Caco-2 (cell line): ENCODE results near the gene PRDM11. TPM values are rescaled to one million over a fixed set of nuclear protein-coding genes. Genes with fewer than 3 reads are reported as not detected.

Experiments used
- BruUV-seq: library from RNA; stranded (reverse); fragments of 400-500 nt; replicated peaks from 2 replicates; lab custom pipeline; 2021; lab: Mats Ljungman, UMichigan
- CTCF ChIA-PET: fragments of 300-600 bp; sonication (Branson Sonifier 250); formaldehyde crosslinking; loops from one replicate; lab custom pipeline; 2022; ENCODE audit warnings: antibody characterized with exemption; lab: Charles Lee
- POLR2A ChIA-PET: fragments of 300-600 bp; sonication (Branson Sonifier 250); formaldehyde crosslinking; loops from one replicate; lab custom pipeline; 2022; ENCODE audit warnings: antibody characterized with exemption; lab: Charles Lee
- DNase-seq, 2 experiments: peaks; one replicate each; pipeline versions ENCODE4 v3.0.0 to v3.0.0-alpha.2; 2020 to 2022
- H3K27me3 ChIP-seq: replicated peaks from 2 replicates; pipeline ENCODE4 v1.6.0; 2011; ENCODE audit warnings: low read length; ENCODE audit not compliant: control insufficient read depth, insufficient read depth
- H3K36me3 ChIP-seq: 2 replicates; pipeline ENCODE4 v1.5.1; 2011; ENCODE audit warnings: low read length; ENCODE audit not compliant: control insufficient read depth, insufficient read depth
- H3K4me1 ChIP-seq: fragments of 250-450 bp; sonication (Bioruptor Pico); 2 replicates; pipeline ENCODE4 v1.5.1; 2020; ENCODE audit warnings: mild to moderate bottlenecking
- H3K4me3 ChIP-seq: 2 replicates; pipeline ENCODE4 v1.5.1; 2011; ENCODE audit warnings: low read depth, mild to moderate bottlenecking, control low read depth, low read length
- H3K9me3 ChIP-seq: fragments of 250-450 bp; sonication (Bioruptor Pico); 2 replicates; pipeline ENCODE4 v1.5.1; 2020; ENCODE audit warnings: mild to moderate bottlenecking, moderate library complexity
- H3K27ac Mint-ChIP-seq: one replicate; pipeline ENCODE4 v1.8.0; 2022; ENCODE audit warnings: mixed read lengths; ENCODE audit not compliant: unreplicated experiment
- H3K27me3 Mint-ChIP-seq: one replicate; pipeline ENCODE4 v1.8.0; 2022; ENCODE audit warnings: mixed read lengths; ENCODE audit not compliant: insufficient read depth, unreplicated experiment
- H3K36me3 Mint-ChIP-seq: one replicate; pipeline ENCODE4 v1.8.0; 2022; ENCODE audit warnings: mild to moderate bottlenecking, mixed read lengths; ENCODE audit not compliant: insufficient read depth, unreplicated experiment
- H3K4me1 Mint-ChIP-seq: one replicate; pipeline ENCODE4 v1.8.0; 2022; ENCODE audit warnings: low read depth, mixed read lengths; ENCODE audit not compliant: unreplicated experiment
- H3K4me3 Mint-ChIP-seq: one replicate; pipeline ENCODE4 v1.8.0; 2022; ENCODE audit warnings: mild to moderate bottlenecking, moderate library complexity, mixed read lengths; ENCODE audit not compliant: unreplicated experiment
- H3K9me3 Mint-ChIP-seq: one replicate; pipeline ENCODE4 v1.8.0; 2022; ENCODE audit warnings: mixed read lengths; ENCODE audit not compliant: unreplicated experiment
- CTCF ChIP-seq, 2 experiments: fragments of 200-600 bp in 1 of 2; IDR thresholded peaks; 1 replicate in 1 of 2; 2 replicates in 1 of 2; pipeline versions ENCODE4 v1.5.1 to v1.8.0; 2011 to 2022; ENCODE audit warnings: antibody characterized with exemption in 1 of 2, control low read depth in 1 of 2, inconsistent platforms in 1 of 2, low read depth in 1 of 2, low read length in 1 of 2, mild to moderate bottlenecking in 1 of 2, moderate library complexity in 1 of 2; ENCODE audit not compliant: insufficient read depth in 1 of 2, severe bottlenecking in 1 of 2, unreplicated experiment in 1 of 2
- intact Hi-C: fragments of 100-400 bp; cut with micrococcal nuclease; formaldehyde crosslinking; loops from one replicate; pipeline ENCODE4 v1.10.0; 2022; ENCODE audit not compliant: unreplicated experiment
- total RNA-seq: library from RNA; stranded (reverse); gene quantifications from 2 replicates; pipeline ENCODE4 v1.2.3, GENCODE V29; 2022

Gene PRDM11
- total RNA-seq, 1 experiment from 2014 or later = 11.8 TPM

GRCh38 chr11:45145083-45145378 lies 1.4 kb upstream of the PRDM11 start:
- Mint-ChIP-seq H3K4me3 (no peak overlapping the region), H3K36me3 (peaks cover 9% of the 10 kb centered on the region), H3K27me3 (peaks cover 4% of the 10 kb centered on the region), H3K9me3 (no peaks in the 10 kb centered on the region), H3K27ac (no peak overlapping the region), H3K4me1 (no peaks in the 10 kb centered on the region)
- intact Hi-C loops = no loop called here
- Histone ChIP-seq H3K4me3 (no peak overlapping the region), H3K27me3 (peaks cover 1% of the 10 kb centered on the region; the same call in 1 of the 2 replicates), H3K4me1 (no peaks in the 10 kb centered on the region), H3K9me3 (no peaks in the 10 kb centered on the region), H3K36me3 (no peaks in the 10 kb centered on the region)
- TF ChIP-seq CTCF (IDR thresholded peaks at IDR 0.05; ENCODE audit: insufficient read depth in 1 of 2, low read depth in 1 of 2, low read length in 1 of 2, severe bottlenecking in 1 of 2, unreplicated experiment in 1 of 2) = no peak
- POLR2A ChIA-PET = no interaction called here
- CTCF ChIA-PET = interaction anchor here (0.6 kb wide), 1 partner anchor 88 kb away, joined by 4 read pairs; no protein-coding TSS in a partner anchor
- BruUV-seq = no TSS peak
- DNase-seq = no peak

DNA sequence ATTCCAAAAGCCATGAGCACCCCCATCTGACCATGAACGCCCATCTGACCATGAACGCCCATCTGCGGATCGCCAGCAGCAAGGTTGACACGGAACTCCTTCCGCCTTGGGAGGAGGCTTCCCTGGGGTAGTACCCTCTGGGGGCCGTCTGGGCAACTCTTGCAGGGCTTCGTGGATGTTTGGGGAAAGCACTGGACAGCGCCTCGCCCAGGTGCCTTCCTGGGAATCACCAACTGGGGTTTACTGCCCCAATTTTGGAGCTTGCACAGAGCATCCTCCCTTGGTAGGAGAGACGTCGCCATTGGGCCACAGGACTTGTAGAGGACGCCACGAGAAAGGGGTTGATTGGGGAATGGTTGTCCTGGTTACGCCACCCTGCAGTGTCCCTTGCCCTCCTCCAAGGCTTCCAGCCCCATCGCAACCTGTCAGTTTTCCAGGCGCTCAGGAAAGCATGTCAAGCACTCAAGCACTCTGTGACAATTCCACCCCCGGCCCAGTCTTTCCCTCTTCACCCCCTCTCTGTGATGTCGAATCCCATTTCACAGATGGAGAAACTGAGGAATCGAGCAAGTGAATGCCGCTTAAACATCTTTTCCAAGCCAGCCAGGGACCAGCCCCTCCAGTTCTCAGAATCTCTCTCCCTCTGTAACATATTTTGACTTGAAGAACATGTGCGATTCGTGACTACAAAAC lies 914 bp upstream of the PRDM11 start:
- Mint-ChIP-seq H3K4me1 (no peaks in the 10 kb centered on the region), H3K27ac (peak overlapping the region; percentile 82), H3K27me3 (peaks cover 4% of the 10 kb centered on the region), H3K9me3 (no peaks in the 10 kb centered on the region), H3K36me3 (peaks cover 9% of the 10 kb centered on the region), H3K4me3 (peak overlapping the region; percentile 72)
- H3K9me3 ChIP-seq = no peaks in the 10 kb centered on the region
- no TSS peak for BruUV-seq
- TF ChIP-seq CTCF (IDR thresholded peaks at IDR 0.05; ENCODE audit: insufficient read depth in 1 of 2, low read depth in 1 of 2, low read length in 1 of 2, severe bottlenecking in 1 of 2, unreplicated experiment in 1 of 2) = no peak
- H3K4me3 ChIP-seq = peak overlapping the region; percentile 73
- intact Hi-C loops = no loop called here
- H3K4me1 ChIP-seq = no peaks in the 10 kb centered on the region
- ChIA-PET CTCF (interaction anchor here (0.6 kb wide), 1 partner anchor 87 kb away, joined by 4 read pairs; no protein-coding TSS in a partner anchor), POLR2A (no interaction called here)
- DNase-seq = no peak
- H3K36me3 ChIP-seq = no peaks in the 10 kb centered on the region
- 0 out of 2 replicates have a peak, but pooled peaks cover 1% of the 10 kb centered on the region for H3K27me3 ChIP-seq

- Mint-ChIP-seq H3K9me3 (no peaks in the 10 kb centered on the region), H3K27ac (peak overlapping the region; percentile 64), H3K36me3 (peaks cover 9% of the 10 kb centered on the region), H3K27me3 (peaks cover 4% of the 10 kb centered on the region), H3K4me1 (no peaks in the 10 kb centered on the region), H3K4me3 (peak overlapping the region; percentile 72)
- no peak for TF ChIP-seq CTCF (IDR thresholded peaks at IDR 0.05; ENCODE audit: insufficient read depth in 1 of 2, low read depth in 1 of 2, low read length in 1 of 2, severe bottlenecking in 1 of 2, unreplicated experiment in 1 of 2)
- Histone ChIP-seq H3K27me3 (no peaks in the 10 kb centered on the region), H3K4me3 (peak overlapping the region; percentile 73), H3K9me3 (no peaks in the 10 kb centered on the region), H3K36me3 (no peaks in the 10 kb centered on the region), H3K4me1 (no peaks in the 10 kb centered on the region)
- intact Hi-C loops = loop anchor here (1.0 kb wide), 1 partner anchor 33 kb away; no protein-coding TSS in a partner anchor
- CTCF ChIA-PET = interaction anchor here (1.0 kb wide), 1 partner anchor 36 kb away, joined by 4 read pairs; no protein-coding TSS in a partner anchor
- POLR2A ChIA-PET = no interaction called here
- no TSS peak for BruUV-seq
- peak; percentile 96 to 97 for DNase-seq
Measured at GRCh38 chr11:45147017-45147728, 734 bp downstream of the PRDM11 start.
